ENCODE measurements around the gene CASTOR2.
"Not testable (repeated sequence)": the region's sequence is repeated elsewhere in the genome, so short reads cannot be mapped to it uniquely, and the experiment has no call there.

The CASTOR2 gene

DNA sequence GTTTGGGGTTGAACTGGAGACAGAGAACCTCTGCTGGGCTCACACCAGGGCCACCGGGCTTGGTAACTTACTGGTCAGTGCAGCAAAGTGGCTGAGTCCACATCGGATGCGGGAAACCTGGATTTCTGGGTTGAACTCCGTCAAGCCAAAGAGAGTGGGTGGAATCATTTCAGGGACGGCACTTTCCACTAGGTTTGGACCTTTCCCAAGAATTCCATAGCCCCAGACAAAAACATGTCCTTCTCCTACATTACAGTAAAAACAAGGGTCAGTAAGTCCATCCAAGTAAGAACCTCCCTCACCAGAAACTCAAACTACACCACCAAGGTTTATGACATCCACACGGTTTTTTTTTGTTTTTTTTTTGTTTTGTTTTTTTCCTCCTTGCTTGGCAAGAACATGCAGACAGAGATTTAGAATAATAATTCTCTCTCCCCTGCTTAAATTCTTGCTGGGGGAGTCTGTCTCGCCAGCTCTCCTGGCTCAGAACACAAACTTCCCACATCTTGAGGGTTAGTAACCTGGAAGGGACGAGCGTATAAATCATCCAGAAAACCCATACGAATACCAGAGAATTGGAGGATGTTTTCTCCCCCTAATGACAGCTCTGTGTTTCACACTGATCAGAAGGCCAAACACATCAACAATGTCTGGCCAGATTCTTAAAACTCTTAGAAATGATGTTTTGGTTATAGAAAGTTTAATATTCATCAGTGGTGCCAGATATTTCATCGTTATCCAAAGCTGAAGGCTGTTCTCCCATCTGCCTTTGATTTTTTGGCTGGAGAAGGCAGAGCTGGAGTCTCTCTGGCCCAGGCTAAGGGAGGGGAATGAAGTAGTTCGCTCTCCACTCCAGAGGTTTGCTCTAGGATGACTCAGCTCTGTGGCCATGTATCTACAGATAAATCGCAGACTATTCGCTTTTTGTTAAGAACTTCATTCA is 91.6 kb downstream of the CASTOR2 start:
- no peak for DNase-seq

DNA sequence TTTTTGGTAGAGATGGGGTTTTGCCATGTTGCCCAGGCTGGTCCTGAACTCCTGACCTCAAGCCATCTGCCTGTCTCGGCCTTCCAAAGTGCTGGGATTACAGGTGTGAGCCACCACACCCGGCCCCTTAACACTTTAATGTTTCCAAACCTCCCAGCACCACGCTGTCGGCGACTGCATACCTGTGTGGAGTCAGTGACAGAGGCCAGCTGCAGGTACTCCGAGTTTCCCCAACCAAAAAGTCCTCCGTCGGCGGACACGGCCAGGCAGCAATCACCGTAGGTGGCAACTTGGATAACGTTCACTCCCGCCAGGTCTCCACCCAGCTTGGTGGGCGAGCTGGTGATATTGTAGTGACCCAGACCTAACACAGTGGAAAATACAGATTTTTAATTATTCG is 93.9 kb downstream of the CASTOR2 start:
- no peak for DNase-seq

DNA sequence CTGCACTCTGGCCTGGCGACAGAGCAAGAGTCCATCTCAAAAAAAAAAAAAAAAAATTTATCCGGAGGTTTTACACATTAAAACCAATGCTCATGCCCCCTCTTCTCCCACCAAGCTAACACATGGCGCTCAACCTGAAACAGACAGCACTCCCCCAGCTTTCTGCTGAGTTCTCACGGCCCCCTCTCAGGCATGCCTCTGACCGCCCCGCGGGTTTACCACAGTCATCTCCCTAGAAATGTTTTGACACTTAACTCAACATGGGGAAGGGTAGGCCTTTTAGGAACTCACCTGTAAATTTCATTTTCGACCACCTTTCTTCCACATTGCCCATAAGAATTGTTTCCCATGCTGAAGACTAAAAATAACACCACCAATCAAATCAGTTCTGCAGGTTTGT is 99.8 kb downstream of the CASTOR2 start:
- no peak for DNase-seq

GRCh38 chr7:75064801-75065200 is 100.3 kb downstream of the CASTOR2 start:
- no peak for DNase-seq

- no peak for DNase-seq
These were observed 102.0 kb downstream of the CASTOR2 start for GRCh38 chr7:75066521-75066920.

GRCh38 chr7:75072981-75073283 is 108.4 kb downstream of the CASTOR2 start:
- no peak for DNase-seq

DNA sequence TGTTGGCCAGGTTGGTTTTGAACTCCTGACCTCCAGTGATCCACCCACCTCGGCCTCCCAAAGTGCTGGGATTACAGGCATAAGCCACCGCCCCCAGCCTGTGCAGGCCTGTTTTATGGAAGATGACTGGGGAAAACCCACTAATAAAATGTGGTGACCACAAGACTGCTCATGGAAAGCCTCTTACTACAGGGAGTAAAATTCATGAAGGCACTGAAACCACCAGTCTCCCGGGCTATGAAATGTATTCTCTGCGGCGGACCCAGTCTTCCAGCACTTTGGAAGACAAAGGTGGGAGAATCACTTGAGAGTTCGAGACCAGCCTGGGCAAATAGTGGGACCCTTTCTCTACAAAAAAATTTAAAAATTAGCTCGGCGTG is 109.7 kb downstream of the CASTOR2 start:
- not testable (repeated sequence) for DNase-seq
